DOHH2 (cell line): ENCODE data around the gene OR5AU1.

Experiments used
- H3F3A ChIP-seq: fragments of 200-600 bp; sonication (generic), shearing (Covaris generic); 2 replicates; pipeline ENCODE4 v1.6.0; 2016; ENCODE audit warnings: antibody characterized with exemption, mild to moderate bottlenecking; ENCODE audit not compliant: control insufficient read depth, insufficient read depth
- H3K27ac ChIP-seq: fragments of 200-600 bp; sonication (generic); 2 replicates; pipeline ENCODE4 v1.5.1; 2014; ENCODE audit warnings: low read depth, mild to moderate bottlenecking, low read length, moderate library complexity
- H3K27me3 ChIP-seq: fragments of 200-600 bp; sonication (generic); 2 replicates; pipeline ENCODE4 v1.6.1; 2014; ENCODE audit warnings: mild to moderate bottlenecking, low read length, mixed read lengths; ENCODE audit not compliant: control insufficient read depth
- H3K36me3 ChIP-seq: fragments of 200-600 bp; sonication (generic); 2 replicates; pipeline ENCODE4 v1.6.1; 2014; ENCODE audit warnings: mild to moderate bottlenecking, low read length, moderate library complexity, mixed read lengths; ENCODE audit not compliant: control insufficient read depth
- H3K4me1 ChIP-seq: fragments of 200-600 bp; sonication (generic); 2 replicates; pipeline ENCODE4 v1.6.1; 2014; ENCODE audit warnings: mild to moderate bottlenecking, low read length, mixed read lengths; ENCODE audit not compliant: control insufficient read depth
- H3K4me2 ChIP-seq: fragments of 200-600 bp; sonication (generic); 2 replicates; pipeline ENCODE4 v1.6.0; 2014; ENCODE audit warnings: mild to moderate bottlenecking, low read length, moderate library complexity
- H3K4me3 ChIP-seq: fragments of 200-600 bp; sonication (generic); 2 replicates; pipeline ENCODE4 v1.5.1; 2014; ENCODE audit warnings: mild to moderate bottlenecking, low read length, mixed read lengths
- H3K79me2 ChIP-seq: fragments of 200-600 bp; sonication (generic); 2 replicates; pipeline ENCODE4 v1.6.1; 2014; ENCODE audit warnings: mild to moderate bottlenecking, low read length, mixed read lengths; ENCODE audit not compliant: control insufficient read depth
- H3K9me2 ChIP-seq: fragments of 200-600 bp; sonication (generic); replicated peaks from 2 replicates; pipeline ENCODE4 v1.6.1; 2014; ENCODE audit warnings: mild to moderate bottlenecking, low read length, mixed read lengths; ENCODE audit not compliant: control insufficient read depth
- H3K9me3 ChIP-seq: fragments of 200-600 bp; sonication (generic); 2 replicates; pipeline ENCODE4 v1.6.1; 2014; ENCODE audit warnings: antibody characterized with exemption, low read length, mixed read lengths; ENCODE audit not compliant: control insufficient read depth, insufficient read depth
- H4K20me1 ChIP-seq: fragments of 200-600 bp; sonication (generic); 2 replicates; pipeline ENCODE4 v1.6.0; 2014; ENCODE audit warnings: low read depth, mild to moderate bottlenecking, antibody characterized with exemption, low read length, moderate library complexity; ENCODE audit not compliant: control insufficient read depth, insufficient read depth
- EZH2phosphoT487 ChIP-seq: fragments of 200-600 bp; sonication (generic); IDR thresholded peaks from 2 replicates; pipeline ENCODE4 v1.6.1; 2017; ENCODE audit warnings: borderline replicate concordance, mild to moderate bottlenecking, antibody characterized with exemption, low read length, moderate library complexity, mixed read lengths
- TF ChIP-seq, protein P1 (sequence below): fragments of 200-600 bp; sonication (generic); IDR thresholded peaks from one replicate; pipeline ENCODE4 v1.5.1; 2014; ENCODE audit warnings: antibody characterized with exemption, mild to moderate bottlenecking, low read depth, low read length; ENCODE audit not compliant: poor library complexity, severe bottlenecking

The OR5AU1 gene

DNA sequence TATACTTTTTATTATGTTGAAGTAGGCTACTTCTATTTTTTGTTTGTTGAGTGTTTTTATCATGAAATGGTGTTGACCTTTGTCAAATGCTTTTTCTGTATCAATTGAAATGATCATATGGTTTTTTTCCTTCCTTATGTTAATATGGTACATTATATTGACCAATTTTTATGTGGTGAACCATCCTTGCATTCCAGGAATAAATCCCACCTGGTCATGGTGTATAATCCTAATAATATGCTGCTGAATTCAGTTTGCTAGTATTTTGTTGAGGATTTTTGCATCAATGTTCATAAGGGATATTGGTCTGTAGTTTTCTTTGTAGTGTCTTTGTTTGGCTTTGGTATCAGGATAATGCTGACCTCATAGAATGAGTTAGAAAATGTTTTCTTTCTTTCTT lies 10.4 kb downstream of the OR5AU1 start:
- Histone ChIP-seq H3K36me3 (no peaks in the 10 kb centered on the region), H3F3A (no peaks in the 10 kb centered on the region), H4K20me1 (no peaks in the 10 kb centered on the region), H3K4me1 (no peaks in the 10 kb centered on the region), H3K4me3 (no peak overlapping the region), H3K9me3 (0 out of 2 replicates have a peak, but pooled peaks cover 6% of the 10 kb centered on the region), H3K27ac (no peak overlapping the region), H3K9me2 (no peaks in the 10 kb centered on the region), H3K79me2 (no peaks in the 10 kb centered on the region), H3K4me2 (no peak overlapping the region), H3K27me3 (peaks cover 8% of the 10 kb centered on the region; the same call in 1 of the 2 replicates)
- TF ChIP-seq, protein P1, sequence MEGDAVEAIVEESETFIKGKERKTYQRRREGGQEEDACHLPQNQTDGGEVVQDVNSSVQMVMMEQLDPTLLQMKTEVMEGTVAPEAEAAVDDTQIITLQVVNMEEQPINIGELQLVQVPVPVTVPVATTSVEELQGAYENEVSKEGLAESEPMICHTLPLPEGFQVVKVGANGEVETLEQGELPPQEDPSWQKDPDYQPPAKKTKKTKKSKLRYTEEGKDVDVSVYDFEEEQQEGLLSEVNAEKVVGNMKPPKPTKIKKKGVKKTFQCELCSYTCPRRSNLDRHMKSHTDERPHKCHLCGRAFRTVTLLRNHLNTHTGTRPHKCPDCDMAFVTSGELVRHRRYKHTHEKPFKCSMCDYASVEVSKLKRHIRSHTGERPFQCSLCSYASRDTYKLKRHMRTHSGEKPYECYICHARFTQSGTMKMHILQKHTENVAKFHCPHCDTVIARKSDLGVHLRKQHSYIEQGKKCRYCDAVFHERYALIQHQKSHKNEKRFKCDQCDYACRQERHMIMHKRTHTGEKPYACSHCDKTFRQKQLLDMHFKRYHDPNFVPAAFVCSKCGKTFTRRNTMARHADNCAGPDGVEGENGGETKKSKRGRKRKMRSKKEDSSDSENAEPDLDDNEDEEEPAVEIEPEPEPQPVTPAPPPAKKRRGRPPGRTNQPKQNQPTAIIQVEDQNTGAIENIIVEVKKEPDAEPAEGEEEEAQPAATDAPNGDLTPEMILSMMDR: no peak
- no peak for TF ChIP-seq EZH2phosphoT487

DNA sequence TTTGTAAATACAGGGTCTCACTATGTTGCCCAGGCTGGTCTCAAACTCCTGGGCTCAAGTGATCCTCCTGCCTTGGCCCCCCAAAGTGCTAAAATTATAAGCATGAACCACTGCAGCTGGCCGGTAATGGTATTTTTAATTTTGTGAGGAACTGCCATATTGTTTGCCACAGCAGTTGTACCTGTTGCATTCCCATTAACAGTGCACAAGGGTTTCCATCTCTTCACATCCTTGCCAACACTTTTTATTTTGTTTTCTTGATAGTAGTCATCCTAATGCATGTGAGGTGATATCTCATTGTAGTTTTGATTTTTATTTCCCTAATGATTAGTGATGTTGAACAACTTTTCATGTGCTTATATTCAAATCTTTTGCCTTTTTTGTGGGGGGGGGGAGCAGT lies 13.5 kb downstream of the OR5AU1 start:
- Histone ChIP-seq H3K4me2 (no peak overlapping the region), H3K79me2 (no peaks in the 10 kb centered on the region), H3K9me2 (no peaks in the 10 kb centered on the region), H3F3A (no peaks in the 10 kb centered on the region), H4K20me1 (no peaks in the 10 kb centered on the region), H3K4me3 (no peak overlapping the region), H3K36me3 (no peaks in the 10 kb centered on the region), H3K27ac (no peak overlapping the region), H3K27me3 (no peaks in the 10 kb centered on the region), H3K4me1 (no peaks in the 10 kb centered on the region), H3K9me3 (0 out of 2 replicates have a peak, but pooled peaks cover 6% of the 10 kb centered on the region)
- TF ChIP-seq EZH2phosphoT487: no peak
- TF ChIP-seq, protein P1: no peak

GRCh38 chr14:21136024-21136423 lies 19.8 kb downstream of the OR5AU1 start:
- Histone ChIP-seq H3K9me3 (no peaks in the 10 kb centered on the region), H3K9me2 (no peaks in the 10 kb centered on the region), H4K20me1 (no peaks in the 10 kb centered on the region), H3K4me1 (no peaks in the 10 kb centered on the region), H3K4me2 (no peak overlapping the region), H3K27ac (no peak overlapping the region), H3K27me3 (peaks cover 10% of the 10 kb centered on the region), H3K79me2 (no peaks in the 10 kb centered on the region), H3K4me3 (no peak overlapping the region), H3F3A (no peaks in the 10 kb centered on the region), H3K36me3 (no peaks in the 10 kb centered on the region)
- TF ChIP-seq, protein P1: peak; percentile 69
- no peak for TF ChIP-seq EZH2phosphoT487

DNA sequence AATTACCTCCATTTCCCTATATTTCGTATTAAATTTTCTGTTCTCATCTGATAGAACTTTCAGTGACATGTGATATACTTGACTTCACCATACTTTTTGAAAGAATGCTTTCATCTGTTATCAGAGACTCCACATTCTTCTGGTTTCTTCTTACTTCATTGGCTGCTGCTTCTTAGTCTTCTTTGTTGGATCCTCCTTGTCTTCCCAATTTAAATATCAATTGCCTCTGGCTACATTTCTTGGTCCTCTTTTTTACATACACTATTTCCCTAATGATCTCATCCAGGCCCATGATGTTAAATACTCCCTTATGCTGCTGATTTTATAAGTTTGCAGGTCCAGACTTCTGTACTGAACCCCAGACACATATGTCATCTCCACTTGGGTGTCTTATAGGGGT lies 22.0 kb downstream of the OR5AU1 start:
- Histone ChIP-seq H3K4me3 (no peak overlapping the region), H3K9me3 (no peaks in the 10 kb centered on the region), H4K20me1 (no peaks in the 10 kb centered on the region), H3K36me3 (no peaks in the 10 kb centered on the region), H3K4me1 (no peaks in the 10 kb centered on the region), H3F3A (no peaks in the 10 kb centered on the region), H3K27me3 (peaks cover 10% of the 10 kb centered on the region), H3K79me2 (no peaks in the 10 kb centered on the region), H3K27ac (no peak overlapping the region), H3K4me2 (no peak overlapping the region), H3K9me2 (no peaks in the 10 kb centered on the region)
- TF ChIP-seq, protein P1: no peak
- TF ChIP-seq EZH2phosphoT487: no peak
